T-helper 1 cell treated with Interleukin-12 subunit alpha and Interleukin-12 subunit beta and Interleukin-4 antibody, amounts not matched to agents 30 μg/mL and 1 μg/mL, for 36 hours (primary cell): Measurements from ENCODE around the gene BBS1.

Experiments used
- H3K27ac Mint-ChIP-seq: one replicate; pipeline ENCODE4 v1.8.0; 2021; ENCODE audit warnings: mild to moderate bottlenecking, mixed read lengths
- H3K27me3 Mint-ChIP-seq: one replicate; pipeline ENCODE4 v1.8.0; 2021; ENCODE audit warnings: low read depth, mixed read lengths
- H3K36me3 Mint-ChIP-seq: one replicate; pipeline ENCODE4 v1.8.0; 2021; ENCODE audit warnings: low read depth, mixed read lengths
- H3K4me1 Mint-ChIP-seq: one replicate; pipeline ENCODE4 v1.8.0; 2021; ENCODE audit warnings: low read depth, mixed read lengths
- H3K4me3 Mint-ChIP-seq: one replicate; pipeline ENCODE4 v1.8.0; 2021; ENCODE audit warnings: mild to moderate bottlenecking, moderate library complexity, mixed read lengths
- H3K9me3 Mint-ChIP-seq: one replicate; pipeline ENCODE4 v1.8.0; 2021; ENCODE audit warnings: mixed read lengths

The BBS1 gene

DNA sequence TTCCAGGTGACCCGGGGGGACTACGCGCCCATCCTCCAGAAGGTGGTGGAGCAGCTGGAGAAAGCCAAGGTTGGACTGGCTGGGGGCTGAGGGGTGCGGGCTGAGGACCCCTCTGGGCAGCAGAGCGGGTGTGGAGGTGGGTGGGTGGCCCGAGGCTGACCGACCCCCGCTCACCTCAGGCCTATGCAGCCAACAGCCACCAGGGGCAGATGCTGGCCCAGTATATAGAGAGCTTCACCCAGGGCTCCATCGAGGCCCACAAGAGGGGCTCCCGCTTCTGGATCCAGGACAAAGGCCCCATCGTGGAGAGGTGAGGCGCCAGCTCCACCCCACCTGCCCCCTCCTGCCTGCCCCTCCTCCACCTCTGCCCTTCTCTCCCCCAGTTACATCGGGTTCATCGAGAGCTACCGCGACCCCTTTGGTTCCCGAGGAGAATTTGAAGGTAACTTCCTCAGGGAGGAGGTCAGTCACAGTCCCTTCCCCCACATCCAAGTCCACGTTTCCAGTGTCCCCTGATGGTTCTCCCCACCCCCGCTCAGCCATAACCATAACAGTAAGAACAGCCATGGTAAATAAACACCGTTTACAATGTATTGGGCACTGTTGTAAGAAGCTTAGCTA lies 19.0 kb upstream of the BBS1 start:
- Mint-ChIP-seq H3K9me3 (no peaks in the 10 kb centered on the region), H3K27ac (no peak overlapping the region), H3K36me3 (peaks cover 17% of the 10 kb centered on the region), H3K4me1 (no peaks in the 10 kb centered on the region), H3K4me3 (no peak overlapping the region), H3K27me3 (no peaks in the 10 kb centered on the region)

DNA sequence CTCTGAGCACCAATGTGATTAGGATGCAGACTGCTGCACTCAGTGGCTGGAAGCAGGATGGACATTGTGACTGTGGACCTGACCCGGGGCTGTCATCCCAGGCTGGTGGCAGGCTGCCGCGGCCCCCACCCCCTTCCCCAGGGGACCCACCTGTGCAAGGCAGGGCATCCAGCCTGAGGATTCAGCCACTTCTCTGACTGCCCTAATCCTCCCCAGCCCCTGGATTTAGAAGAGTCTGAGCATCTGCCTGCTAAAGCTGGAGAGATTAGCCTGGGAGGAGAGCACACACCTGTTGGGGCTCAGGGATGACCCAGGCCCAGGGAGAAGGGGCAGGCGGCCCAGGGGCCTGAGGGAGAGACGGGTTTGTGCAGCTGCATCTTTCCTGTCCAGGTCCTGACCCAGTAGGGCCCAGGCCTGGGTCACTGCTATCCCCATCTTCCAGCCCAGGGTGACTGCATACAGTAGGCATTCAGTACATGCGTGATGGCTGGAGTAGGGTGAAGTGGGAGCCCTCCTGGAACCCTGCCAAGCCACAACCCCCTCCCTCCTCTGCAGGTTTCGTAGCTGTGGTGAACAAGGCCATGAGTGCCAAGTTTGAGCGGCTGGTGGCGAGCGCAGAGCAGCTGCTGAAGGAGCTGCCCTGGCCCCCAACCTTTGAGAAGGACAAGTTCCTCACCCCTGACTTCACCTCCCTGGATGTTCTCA lies 18.1 kb upstream of the BBS1 start:
- Mint-ChIP-seq H3K36me3 (peaks cover 21% of the 10 kb centered on the region), H3K27ac (no peak overlapping the region), H3K4me1 (no peaks in the 10 kb centered on the region), H3K27me3 (no peaks in the 10 kb centered on the region), H3K4me3 (no peak overlapping the region), H3K9me3 (no peaks in the 10 kb centered on the region)

DNA sequence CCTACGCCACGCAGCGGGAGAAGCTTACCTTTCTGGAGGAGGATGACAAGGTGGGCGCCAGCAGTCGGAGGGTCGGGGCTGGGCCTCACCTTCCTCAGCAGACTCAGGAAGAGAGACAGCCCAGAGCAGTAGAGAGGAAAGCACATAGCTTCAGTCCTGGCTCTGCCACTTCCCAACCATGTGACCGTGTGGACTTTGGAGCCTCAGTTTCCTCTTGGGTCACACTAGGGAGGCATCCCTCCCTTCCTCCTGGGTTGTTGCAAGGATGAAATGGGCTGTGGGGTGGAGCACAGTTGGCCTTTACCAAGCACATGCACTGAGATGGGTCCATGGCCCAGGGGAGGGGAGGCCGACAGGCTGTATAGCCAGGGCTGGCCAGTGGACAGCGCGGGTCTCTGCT lies 17.3 kb upstream of the BBS1 start:
- Mint-ChIP-seq H3K27me3 (no peaks in the 10 kb centered on the region), H3K4me1 (no peaks in the 10 kb centered on the region), H3K9me3 (no peaks in the 10 kb centered on the region), H3K4me3 (no peak overlapping the region), H3K36me3 (peaks cover 24% of the 10 kb centered on the region), H3K27ac (no peak overlapping the region)

DNA sequence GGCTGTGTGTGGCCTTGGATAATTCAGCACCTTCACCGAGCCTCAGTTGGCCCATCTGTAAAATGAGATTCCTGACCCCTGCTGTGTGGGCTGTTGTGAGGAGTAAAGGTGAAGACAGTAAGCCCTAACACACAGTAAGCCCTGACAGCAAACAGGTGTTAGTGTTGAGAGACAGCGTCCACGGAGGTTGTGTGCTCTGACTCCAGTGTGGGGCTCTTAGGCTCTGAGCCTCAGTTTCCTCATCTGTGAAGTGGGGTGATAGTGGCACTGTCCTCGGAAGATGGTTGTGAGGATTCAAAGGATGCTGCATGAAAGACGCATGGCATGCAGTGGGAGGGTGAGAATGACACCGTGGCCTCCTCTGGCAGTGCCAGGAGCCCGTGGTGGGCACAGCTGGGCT lies 16.0 kb upstream of the BBS1 start:
- Mint-ChIP-seq H3K36me3 (peaks cover 22% of the 10 kb centered on the region), H3K4me3 (no peak overlapping the region), H3K27me3 (no peaks in the 10 kb centered on the region), H3K4me1 (no peaks in the 10 kb centered on the region), H3K9me3 (no peaks in the 10 kb centered on the region), H3K27ac (no peak overlapping the region)

DNA sequence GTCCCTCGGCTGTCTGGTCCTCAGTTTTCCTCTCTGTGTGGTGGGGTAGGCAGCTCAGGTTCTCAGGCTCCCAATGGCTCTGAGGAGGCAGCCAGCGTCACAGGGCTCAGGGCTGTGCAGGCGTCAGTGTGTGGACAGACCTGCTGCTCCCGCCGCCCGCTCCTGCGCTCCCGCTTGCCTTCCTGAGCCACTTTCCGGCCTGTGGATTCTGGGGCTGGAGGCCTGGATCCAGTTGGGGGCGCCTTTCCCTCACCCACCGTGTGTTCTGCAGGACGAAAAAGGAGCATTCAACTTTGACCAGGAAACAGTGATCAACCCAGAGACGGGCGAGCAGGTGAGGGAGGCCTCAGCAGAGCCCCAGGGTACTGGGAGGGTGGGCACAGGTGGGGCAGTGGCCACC lies 15.5 kb upstream of the BBS1 start:
- no peak overlapping the region for H3K4me3 Mint-ChIP-seq
- H3K36me3 Mint-ChIP-seq, result peaks cover 22% of the 10 kb centered on the region
- H3K27ac Mint-ChIP-seq, result no peak overlapping the region

DNA sequence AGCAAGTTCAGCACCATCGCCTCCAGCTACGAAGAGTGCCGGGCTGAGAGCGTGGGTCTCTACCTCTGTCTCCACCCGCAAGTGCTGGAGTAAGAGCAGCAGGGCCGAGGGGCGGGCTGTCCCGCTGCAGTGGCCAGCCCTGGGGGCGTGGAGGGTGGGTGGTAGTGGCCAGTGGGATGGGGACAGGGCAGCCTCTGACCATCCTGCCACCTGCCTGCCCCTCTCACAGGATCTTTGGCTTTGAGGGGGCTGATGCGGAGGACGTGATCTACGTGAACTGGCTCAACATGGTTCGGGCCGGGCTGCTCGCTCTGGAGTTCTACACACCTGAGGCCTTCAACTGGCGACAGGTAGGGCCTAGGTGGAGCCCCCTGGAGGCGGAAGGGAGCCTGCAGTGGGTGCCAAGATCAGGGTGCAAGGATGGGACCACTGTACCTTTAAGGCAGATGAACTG lies 15.0 kb upstream of the BBS1 start:
- H3K36me3 Mint-ChIP-seq, result peaks cover 22% of the 10 kb centered on the region
- H3K27ac Mint-ChIP-seq, result no peak overlapping the region
- H3K9me3 Mint-ChIP-seq, result no peaks in the 10 kb centered on the region

More for the DNA sequence above, 15.5 kb upstream of the BBS1 start:
- Mint-ChIP-seq H3K4me1 (no peaks in the 10 kb centered on the region), H3K9me3 (no peaks in the 10 kb centered on the region), H3K27me3 (no peaks in the 10 kb centered on the region)

DNA sequence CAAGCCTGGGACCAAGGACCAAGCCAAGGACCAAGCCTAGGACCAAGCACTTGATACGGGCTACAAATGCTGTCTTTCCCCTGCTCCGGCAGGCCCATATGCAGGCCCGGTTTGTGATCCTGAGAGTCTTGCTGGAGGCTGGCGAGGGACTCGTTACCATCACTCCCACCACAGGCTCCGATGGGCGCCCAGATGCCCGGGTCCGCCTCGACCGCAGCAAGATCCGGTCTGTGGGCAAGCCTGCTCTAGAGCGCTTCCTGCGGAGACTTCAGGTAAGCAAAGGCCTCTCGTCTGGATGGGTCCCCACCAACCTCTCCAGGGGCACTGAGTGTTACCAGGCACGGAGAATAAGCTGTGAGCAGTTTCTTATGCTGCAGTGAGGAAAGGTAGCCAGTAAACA lies 13.2 kb upstream of the BBS1 start:
- Mint-ChIP-seq H3K4me1 (no peaks in the 10 kb centered on the region), H3K27me3 (no peaks in the 10 kb centered on the region), H3K27ac (no peak overlapping the region), H3K36me3 (peaks cover 27% of the 10 kb centered on the region), H3K9me3 (no peaks in the 10 kb centered on the region), H3K4me3 (no peak overlapping the region)

More for the DNA sequence above, 15.0 kb upstream of the BBS1 start:
- no peak overlapping the region for H3K4me3 Mint-ChIP-seq
- H3K4me1 Mint-ChIP-seq, result no peaks in the 10 kb centered on the region
- no peaks in the 10 kb centered on the region for H3K27me3 Mint-ChIP-seq

DNA sequence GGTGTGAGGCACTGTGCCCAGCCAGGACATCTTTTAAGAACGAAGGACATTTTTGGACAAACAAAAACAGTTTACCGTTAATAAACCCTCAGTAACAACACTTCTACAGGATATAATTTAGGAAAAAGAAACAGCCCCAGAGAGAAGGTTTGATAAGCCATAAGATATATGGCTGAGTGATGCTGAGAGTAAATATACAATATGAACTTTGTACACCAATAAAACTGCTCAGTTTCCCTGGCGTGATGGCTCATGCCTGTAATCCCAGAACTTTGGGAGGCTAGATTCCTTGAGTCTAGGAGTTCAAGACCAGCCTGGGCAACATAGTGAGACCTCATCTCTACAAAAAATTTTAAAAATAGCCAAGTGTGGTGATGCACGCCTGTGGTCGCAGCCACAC lies 11.9 kb upstream of the BBS1 start:
- Mint-ChIP-seq H3K9me3 (no peaks in the 10 kb centered on the region), H3K4me1 (no peaks in the 10 kb centered on the region), H3K27ac (no peak overlapping the region), H3K4me3 (no peak overlapping the region), H3K36me3 (peaks cover 22% of the 10 kb centered on the region), H3K27me3 (no peaks in the 10 kb centered on the region)

DNA sequence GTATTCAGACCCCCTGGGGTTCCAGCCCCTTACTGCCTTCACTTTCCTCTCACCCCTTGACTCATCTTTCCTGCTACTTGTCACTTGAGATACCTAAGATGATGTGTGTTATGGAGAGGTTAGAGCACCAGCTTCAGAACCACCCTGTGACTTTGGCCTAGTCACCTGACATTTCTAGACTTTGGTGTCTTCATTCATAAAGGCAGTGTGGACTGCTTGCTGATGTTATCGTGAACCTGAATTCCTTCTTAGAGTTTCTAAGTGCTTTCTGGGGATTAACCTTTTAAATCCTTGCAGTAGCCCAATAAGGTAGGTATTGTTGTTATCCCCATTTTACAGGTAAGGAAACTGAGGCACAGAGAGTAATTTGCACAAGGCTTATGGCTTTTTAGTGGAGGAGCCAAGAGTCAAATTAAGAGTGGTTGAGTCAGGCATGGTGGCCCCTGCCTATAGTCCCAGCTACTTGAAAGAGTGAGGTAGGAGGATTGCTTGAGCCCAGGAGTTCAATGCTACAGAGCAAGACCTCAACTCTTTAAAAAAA lies 5.1 kb upstream of the BBS1 start:
- Mint-ChIP-seq H3K4me3 (no peak overlapping the region), H3K27me3 (no peaks in the 10 kb centered on the region), H3K4me1 (peaks cover 4% of the 10 kb centered on the region), H3K9me3 (no peaks in the 10 kb centered on the region), H3K27ac (no peak overlapping the region), H3K36me3 (peaks cover 12% of the 10 kb centered on the region)

DNA sequence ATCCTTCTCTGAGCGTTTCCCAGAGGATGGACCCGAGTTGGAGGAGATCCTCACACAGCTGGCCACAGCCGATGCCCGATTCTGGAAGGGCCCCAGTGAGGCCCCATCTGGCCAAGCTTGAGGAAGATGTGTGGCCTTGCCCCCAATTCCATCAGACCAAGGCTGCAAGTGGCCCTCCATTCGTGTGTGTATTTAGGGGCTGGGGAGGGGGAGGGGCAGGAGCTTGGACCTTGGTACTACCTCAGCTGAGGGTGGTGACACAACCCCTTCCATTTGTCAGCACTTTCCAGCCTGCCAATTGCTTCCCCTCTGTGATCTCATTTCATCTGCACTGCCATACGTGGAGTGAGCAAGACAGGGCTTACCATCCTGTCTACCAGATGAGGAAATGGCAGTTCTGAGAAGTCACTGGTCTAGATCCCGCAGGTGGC lies 1.3 kb upstream of the BBS1 start:
- Mint-ChIP-seq H3K27ac (no peak overlapping the region), H3K9me3 (no peaks in the 10 kb centered on the region), H3K4me1 (peaks cover 12% of the 10 kb centered on the region), H3K4me3 (no peak overlapping the region), H3K36me3 (peaks cover 6% of the 10 kb centered on the region), H3K27me3 (no peaks in the 10 kb centered on the region)

DNA sequence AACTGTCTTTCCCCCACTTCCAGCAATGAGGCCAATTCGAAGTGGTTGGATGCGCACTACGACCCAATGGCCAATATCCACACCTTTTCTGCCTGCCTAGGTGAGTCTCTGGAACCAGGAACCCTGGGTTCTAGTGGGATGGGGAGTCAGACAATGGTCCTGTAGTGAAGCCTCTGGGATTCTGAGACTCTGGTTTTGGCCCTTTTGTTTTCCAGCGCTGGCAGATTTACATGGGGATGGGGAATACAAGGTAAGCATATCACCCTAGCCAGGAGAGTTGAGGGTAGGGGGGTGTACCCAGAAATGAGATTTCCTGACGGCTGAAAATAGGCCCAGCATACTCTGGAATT lies 530 bp downstream of the BBS1 start:
- Mint-ChIP-seq H3K4me1 (peaks cover 12% of the 10 kb centered on the region), H3K9me3 (no peaks in the 10 kb centered on the region), H3K4me3 (peak overlapping the region; percentile 91), H3K36me3 (peaks cover 4% of the 10 kb centered on the region), H3K27ac (peak overlapping the region; percentile 27), H3K27me3 (no peaks in the 10 kb centered on the region)

DNA sequence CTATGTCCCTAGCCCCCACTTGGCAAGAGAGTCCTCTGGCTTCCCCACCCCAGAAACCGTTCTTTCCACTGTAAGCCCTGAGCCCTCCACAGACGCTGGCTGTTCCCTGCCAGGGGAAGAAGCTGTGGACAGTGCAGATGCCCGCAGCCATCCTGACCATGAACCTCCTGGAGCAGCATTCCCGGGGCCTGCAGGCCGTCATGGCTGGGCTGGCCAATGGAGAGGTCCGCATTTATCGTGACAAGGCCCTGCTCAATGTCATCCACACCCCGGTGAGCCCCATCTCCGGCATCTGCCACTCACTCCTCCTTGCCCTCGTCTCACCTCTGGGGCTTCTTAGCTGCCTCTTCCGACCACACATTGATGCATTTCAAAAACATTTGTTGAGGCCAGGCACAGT lies 13.2 kb downstream of the BBS1 start:
- Mint-ChIP-seq H3K4me1 (no peaks in the 10 kb centered on the region), H3K4me3 (no peak overlapping the region), H3K36me3 (peaks cover 13% of the 10 kb centered on the region), H3K27me3 (no peaks in the 10 kb centered on the region), H3K9me3 (no peaks in the 10 kb centered on the region), H3K27ac (no peak overlapping the region)

DNA sequence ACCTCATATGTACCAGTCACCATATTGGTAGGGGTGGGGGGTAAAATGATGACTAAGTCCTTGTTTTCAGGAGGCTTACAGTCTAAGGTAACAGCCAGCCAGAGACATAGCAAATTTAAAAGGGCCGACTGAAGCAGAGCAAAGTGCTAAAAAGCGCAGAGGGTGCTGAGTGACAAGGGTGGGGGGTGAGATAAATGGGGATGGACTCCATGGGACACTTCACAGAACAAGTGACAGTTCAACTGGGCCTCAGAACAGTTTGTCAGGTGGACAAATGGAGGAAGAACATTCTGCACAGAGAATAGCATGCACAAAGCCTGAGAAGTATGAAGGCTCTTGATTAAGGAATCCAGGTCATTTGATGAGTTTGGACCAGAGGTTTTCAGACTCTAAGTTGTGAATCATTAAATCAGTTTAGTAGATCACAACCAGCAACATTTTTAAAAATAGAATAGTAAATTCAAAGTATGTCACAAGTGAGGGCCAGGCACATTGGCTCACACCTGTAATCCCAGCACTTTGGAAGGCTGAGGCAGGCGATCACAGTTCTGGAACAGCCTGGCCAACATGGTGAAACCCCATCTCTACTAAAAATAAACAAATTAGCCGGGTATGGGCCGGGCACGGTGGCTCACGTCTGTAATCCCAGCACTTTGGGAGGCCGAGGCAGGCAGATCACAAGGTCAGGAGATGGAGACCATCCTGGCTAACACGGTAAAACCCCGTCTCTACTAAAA lies 14.0 kb downstream of the BBS1 start:
- Mint-ChIP-seq H3K4me1 (no peaks in the 10 kb centered on the region), H3K9me3 (no peaks in the 10 kb centered on the region), H3K27ac (no peak overlapping the region), H3K36me3 (peaks cover 12% of the 10 kb centered on the region), H3K27me3 (no peaks in the 10 kb centered on the region), H3K4me3 (no peak overlapping the region)

DNA sequence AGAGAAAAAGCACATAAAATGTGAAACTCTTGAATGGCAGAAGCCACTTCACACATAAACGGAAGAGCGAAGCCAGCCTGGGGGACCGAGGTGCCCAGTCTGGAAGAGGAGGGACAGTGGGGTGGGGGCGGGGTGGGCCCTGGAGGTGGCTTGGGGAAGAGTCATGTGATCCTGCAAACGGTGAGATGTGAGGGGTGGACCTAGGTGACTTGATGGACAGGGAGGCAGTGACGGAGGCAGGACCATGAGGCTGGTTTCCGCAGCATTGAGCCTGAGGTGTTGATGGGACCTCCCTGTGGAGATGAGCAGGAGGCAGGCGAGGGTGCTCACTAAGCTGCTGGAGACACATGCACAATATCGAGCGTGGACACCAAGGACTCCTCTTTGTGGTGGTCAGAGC lies 18.6 kb downstream of the BBS1 start:
- peaks cover 6% of the 10 kb centered on the region for H3K4me1 Mint-ChIP-seq
- no peaks in the 10 kb centered on the region for H3K9me3 Mint-ChIP-seq
- no peaks in the 10 kb centered on the region for H3K27me3 Mint-ChIP-seq
- no peak overlapping the region for H3K4me3 Mint-ChIP-seq
- peak overlapping the region; percentile 55 for H3K27ac Mint-ChIP-seq
- H3K36me3 Mint-ChIP-seq, result peaks cover 2% of the 10 kb centered on the region

DNA sequence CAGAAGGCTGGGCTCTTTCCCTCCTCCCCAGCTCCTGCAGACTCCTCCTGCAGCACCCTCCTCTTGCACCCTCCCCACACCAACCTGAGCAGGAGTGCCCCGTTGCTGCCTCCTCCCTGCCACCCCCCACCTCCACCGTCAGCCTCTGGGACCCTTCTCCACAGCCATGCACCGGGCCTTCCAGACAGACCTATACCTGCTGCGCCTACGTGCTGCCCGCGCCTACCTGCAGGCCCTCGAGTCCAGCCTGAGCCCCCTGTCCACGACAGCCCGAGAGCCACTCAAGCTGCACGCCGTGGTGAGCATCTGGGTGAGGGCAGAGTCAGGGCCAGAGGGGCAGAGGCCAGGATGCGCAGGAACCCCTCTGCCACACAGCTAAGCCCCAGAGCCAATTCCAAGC lies 19.2 kb downstream of the BBS1 start:
- H3K4me3 Mint-ChIP-seq, result no peak overlapping the region

More for the DNA sequence above, 19.2 kb downstream of the BBS1 start:
- no peaks in the 10 kb centered on the region for H3K27me3 Mint-ChIP-seq
- H3K27ac Mint-ChIP-seq, result no peak overlapping the region
- H3K4me1 Mint-ChIP-seq, result peaks cover 6% of the 10 kb centered on the region
- H3K9me3 Mint-ChIP-seq, result no peaks in the 10 kb centered on the region
- H3K36me3 Mint-ChIP-seq, result peaks cover 2% of the 10 kb centered on the region
